ENCODE measurements around the gene TP53I13.

The TP53I13 gene

DNA sequence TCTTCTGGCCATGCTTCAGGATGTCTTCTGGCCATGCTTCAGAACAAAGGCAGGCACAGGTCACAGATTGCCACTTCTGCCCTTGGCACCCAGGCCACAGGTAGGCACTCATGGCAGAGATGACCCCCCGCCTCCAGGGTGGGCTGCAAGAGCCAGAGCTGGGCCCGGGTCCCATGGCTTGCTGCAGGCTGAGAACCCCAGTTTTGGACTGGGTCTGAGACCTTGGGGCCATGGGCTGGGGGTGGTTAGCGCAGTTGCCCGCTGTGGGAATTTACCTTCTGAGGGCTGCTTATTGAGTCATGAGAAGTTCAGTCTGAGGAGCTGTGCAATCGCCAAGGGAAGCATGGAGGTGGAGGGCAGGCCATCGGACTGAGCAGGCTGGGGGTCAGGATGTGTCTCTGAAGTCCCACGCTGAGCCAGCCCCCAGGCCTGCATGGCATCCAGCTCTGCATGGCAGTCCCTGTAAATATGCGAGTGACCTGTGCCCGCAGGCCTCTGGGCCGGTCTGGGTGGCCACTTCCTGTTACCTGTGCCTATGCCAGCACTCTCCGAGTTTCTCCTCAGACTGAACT is 26.1 kb downstream of the TP53I13 start:
- FAIRE-seq, result no peak

GRCh38 chr17:29595107-29595942 is 26.8 kb downstream of the TP53I13 start:
- no peak for FAIRE-seq

DNA sequence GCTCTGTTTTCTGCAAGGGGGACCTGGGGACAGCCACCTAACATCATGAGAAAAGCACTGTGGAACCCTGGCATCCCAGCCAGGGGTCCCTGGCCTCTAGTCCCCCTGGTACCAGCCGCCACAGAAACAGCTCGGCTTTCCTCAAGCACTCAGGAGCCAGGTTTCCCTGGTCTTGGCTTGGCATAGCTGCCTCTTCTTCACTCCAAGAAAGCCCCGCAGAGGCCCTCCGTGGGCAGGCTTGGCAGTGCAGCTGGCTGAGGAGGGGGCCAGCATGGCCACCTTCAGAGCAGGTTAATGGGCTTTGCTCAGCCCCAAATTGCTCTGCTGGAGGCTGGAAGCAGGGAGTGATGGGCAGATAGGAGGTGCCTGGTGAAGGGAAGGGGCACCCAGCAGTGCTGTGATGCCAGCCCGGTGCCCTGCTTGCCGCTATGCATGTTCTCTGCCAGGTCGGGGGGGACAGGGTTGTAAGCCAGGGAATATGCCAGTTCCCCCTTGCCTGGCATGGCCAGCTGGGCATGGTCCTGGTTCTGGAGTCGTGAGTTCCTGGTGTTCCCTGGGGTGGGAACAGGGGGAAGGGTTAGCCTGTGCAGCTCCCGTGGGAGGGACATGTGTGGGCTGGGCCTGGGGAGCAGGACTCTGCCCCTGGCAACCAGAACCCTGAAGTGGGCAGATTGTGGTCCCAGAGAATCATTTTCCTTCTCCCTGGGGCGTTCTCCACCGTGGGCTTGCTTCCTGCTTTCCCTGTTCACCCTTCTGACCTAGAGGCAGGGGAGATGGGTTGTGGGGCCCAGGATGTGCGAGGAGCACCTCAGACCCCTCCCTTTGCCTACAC is 27.7 kb downstream of the TP53I13 start:
- FAIRE-seq, result no peak

GRCh38 chr17:29596811-29597210 is 28.3 kb downstream of the TP53I13 start:
- FAIRE-seq, result no peak

- no peak for FAIRE-seq
Observed at GRCh38 chr17:29597361-29598172, 29.1 kb downstream of the TP53I13 start.

DNA sequence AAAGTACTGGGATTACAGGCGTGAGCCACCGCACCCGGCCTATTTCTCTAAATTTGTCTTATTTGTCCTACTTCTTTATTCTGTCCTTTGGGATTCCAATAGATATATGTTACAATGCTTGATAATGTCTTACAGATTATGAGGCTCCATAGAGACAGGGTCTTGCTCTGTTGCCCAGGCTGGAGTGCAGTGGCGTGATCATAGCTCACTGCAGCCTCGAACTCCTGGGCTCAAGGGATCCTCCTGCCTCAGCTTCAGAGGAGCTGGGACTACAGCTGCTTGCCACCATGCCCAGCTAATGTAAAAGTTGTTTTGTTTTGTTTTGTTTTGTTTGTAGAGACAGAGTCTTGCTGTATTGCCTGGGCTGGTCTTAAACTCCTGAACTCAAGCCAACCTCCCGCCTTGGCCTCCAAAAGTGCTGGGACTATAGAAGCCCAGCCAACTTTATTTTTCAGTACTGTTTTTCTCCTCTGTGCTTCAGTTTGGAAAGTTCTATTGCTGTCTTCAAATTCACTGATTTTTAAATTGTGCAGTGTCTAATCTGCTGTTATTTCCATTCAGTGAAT is 34.7 kb downstream of the TP53I13 start:
- FAIRE-seq, result no peak

DNA sequence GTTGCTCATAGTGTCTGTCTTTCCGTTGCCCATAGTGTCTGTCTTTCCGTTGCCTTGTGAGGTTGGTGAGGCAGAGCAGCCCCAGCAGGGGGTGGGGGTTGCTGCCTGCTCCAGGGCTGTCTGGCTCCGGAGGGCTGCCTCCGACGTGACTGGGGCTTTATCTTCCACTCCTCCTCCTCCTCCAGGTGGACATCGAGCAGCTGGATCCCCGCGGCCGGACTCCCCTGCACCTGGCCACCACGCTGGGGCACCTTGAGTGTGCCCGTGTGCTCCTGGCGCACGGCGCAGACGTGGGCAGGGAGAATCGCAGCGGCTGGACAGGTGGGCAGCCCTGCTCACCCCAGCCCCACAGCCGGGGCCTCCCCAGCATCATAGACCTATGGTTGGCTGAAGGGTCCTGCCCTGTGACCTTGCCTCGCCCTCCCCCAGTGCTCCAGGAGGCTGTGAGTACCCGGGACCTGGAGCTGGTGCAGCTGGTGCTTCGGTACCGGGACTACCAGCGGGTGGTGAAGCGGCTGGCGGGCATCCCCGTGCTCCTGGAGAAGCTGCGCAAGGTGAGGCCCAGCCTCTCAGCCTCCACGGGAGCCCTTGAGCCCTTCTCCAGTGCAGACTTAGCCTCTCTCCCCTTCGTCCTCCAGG is 39.2 kb downstream of the TP53I13 start:
- FAIRE-seq, result no peak

DNA sequence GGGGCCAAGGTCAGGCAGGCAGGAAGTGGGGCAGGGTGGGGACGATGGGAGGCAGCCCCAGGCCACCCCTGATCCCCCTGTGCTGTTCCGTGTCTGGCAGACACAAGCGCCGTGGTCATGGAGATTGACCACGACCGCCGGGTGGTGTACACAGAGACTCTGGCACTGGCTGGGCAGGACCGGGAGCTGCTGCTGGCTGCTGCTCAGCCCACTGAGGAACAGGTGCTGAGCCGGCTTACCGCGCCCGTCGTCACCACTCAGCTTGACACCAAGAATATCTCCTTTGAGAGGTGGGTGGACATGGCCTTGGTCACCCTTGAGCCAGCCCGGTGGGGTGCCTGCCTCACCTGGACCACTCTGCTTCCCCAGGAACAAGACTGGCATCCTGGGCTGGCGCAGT is 40.5 kb downstream of the TP53I13 start:
- no peak for FAIRE-seq

GRCh38 chr17:29610395-29610794 is 41.9 kb downstream of the TP53I13 start:
- FAIRE-seq, result no peak

- no peak for FAIRE-seq
Observed at GRCh38 chr17:29611351-29612093, 43.0 kb downstream of the TP53I13 start.

GRCh38 chr17:29612094-29612403 is 43.5 kb downstream of the TP53I13 start:
- no peak for FAIRE-seq

DNA sequence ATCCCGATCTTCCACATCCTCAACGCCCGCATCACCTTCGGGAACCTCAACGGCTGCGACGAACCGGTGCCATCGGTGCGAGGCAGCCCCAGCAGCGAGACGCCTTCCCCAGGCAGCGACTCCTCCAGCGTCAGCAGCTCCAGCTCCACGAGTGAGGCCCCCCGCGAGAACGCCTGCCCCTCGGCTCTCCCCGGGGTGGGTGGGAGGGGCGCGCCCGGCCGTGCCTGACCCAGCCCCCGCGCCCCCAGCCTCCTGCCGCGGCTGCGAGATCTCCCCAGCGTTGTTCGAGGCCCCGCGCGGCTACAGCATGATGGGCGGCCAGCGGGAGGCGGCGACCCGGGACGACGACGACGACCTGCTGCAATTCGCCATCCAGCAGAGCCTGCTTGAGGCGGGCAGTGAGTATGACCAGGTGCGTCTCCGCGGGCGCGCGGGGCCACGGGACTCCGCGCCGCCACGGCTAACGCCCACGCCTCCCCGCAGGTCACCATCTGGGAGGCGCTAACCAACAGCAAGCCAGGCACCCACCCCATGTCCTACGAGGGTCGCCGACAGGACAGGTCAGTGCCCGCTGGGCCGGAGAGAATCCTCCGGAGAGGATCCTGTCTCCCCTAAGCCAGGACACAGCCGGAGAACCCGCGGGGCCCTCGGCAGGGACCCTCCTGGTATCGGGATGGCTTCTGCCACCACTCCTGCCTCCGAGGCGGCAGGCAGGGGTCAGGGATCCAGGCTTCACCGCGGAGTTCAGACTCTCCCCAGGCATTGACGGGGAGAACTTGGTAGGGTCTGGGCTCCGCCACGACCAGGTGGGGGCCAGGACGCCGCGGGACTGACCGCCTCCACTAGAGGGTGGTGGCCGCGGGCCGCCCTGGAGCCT is 44.1 kb downstream of the TP53I13 start:
- FAIRE-seq, result no peak

DNA sequence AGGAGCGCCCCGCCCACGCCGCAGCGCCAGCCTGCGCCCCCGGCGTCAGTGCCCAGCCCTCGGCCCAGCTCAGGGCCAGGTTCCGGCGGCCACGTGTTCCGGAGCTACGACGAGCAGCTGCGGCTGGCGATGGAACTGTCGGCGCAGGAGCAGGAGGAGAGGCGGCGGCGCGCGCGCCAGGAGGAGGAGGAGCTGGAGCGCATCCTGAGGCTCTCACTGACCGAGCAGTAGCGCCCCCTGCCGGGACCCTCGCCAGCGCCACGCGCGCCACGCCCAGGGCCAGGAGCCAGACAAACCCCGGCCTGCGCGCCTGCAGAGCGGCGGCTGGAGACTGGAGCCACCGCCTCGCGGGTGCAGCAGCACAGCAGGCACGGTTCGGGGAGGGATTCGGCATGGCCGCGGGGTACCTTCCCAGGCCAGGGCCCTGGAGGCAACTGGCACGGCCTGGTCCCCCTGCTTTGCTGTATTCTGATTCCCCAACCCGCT is 44.9 kb downstream of the TP53I13 start:
- FAIRE-seq, result no peak

GRCh38 chr17:29613856-29614255 is 45.4 kb downstream of the TP53I13 start:
- FAIRE-seq, result no peak

GRCh38 chr17:29614349-29615047 is 46.0 kb downstream of the TP53I13 start:
- no peak for FAIRE-seq

- FAIRE-seq, result no peak
Observed at GRCh38 chr17:29615048-29615385, 46.5 kb downstream of the TP53I13 start.

DNA sequence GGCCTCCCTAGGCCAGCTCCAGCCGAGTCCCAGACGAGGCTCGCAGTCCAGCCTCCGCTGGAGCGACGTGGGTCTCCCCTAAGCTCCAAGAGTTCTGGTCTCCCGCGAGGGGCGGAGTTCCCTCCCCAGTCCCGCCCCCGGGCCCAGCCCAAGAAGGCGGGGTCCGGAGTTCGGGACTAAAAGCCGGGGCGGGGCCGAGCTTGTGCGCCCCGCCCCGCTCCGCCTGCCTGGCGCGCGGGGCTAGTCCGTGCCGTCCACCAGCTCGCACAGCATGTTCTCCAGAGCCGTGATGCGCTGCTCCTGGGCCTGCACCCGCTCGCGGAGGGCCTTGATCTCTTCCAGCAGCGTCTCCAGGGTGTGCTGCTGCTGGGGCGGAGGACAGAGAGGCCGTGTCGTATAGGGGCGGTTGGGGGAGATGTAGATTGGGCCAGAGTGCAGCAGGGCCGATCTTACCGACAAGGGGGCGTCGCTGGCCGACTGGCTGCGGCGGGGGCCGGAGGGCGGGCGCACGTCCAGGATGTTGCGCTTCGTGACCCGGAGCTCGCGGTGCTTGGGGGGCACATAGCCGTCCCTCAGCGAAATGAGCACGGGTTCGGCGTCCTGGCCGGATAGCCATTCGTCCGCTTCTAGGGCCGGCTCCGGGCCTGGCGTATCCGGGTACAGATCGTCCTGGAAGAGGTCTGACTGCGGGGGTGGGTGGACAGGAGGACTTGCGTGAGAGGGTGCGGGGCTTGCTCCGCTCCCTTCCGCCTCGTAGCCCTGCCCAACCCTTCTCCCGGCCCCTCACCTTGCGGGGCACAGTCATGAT is 47.2 kb downstream of the TP53I13 start:
- FAIRE-seq, result no peak

DNA sequence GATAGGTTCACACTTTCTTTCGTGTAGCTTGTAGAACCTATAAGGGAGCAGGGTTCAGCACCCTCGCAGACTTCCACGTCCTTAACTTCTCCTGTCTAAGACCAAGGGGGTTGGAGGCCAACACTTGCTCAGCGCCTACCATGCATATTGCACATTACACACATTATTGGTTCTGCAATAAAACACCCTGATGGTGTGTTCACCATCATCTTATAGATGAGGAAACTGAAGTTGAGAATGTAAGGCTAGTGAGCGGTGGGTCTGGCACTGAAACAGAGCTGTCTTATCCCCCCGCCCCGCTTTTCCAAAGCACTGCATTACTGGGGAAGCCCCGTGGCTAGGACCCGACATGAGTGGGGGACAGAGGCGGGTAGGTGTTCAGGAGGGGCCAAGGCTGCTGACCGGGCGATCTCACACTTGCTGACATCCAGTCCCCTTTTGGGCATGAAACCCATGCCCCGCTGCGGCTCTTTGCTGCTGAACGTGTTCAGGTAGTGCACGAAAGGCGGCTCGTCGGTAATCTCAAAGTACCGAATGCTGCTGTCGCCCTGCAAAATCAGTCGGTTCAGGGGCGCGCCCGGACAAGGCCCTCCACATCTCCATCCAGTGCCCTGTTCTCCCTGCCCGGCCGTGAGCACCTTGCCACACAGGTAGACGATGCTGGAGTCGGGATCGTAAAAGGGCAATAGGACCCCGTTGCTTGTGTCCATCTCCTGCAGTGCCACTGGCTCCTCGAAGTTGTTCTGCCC is 48.0 kb downstream of the TP53I13 start:
- no peak for FAIRE-seq
